ENCODE measurements around the gene TMEM200B. TPM values are rescaled to one million over a fixed set of nuclear protein-coding genes. Genes with fewer than 3 reads are reported as not detected.

TMEM200B gene
- polyA plus RNA-seq, 1 experiment: 10.5 TPM

DNA sequence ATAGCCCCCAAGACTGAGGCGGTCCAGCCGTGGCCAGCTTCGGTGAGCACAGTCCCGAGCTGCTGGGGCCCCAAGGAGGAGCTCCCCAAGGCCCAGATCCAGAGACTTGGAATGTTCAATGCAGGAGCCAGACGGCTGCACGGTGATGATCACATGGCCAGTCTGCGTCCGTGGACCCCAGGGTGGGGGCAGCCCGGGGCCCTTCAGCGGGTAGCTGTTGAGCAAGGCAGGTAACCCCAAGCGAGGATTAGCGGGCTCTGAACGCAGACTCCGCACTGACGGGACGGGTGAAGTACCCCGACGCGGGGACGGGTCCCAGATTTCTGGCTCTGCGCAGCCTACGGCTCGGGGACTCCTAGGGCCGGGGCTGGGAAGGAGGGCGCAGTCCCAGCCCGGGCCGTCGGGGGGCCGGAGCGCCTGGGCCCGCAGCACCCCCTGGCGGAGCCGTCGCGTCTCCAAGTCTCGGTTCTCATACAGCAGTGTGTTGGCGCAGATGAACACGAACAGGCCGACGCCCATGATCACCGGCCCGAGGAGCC, 2.7 kb downstream of the TMEM200B start:
- DNase-seq (ENCODE audit: low read depth, low spot score): no peak
- no peak overlapping the region for H3K27ac ChIP-seq (ENCODE audit: low read depth, low read length)
- H3K4me3 ChIP-seq (ENCODE audit: low read depth, low read length): no peak overlapping the region
- no peaks in the 10 kb centered on the region for H3K27me3 ChIP-seq (ENCODE audit: control insufficient read depth, insufficient read depth, low read length)
- TF ChIP-seq, protein P1, sequence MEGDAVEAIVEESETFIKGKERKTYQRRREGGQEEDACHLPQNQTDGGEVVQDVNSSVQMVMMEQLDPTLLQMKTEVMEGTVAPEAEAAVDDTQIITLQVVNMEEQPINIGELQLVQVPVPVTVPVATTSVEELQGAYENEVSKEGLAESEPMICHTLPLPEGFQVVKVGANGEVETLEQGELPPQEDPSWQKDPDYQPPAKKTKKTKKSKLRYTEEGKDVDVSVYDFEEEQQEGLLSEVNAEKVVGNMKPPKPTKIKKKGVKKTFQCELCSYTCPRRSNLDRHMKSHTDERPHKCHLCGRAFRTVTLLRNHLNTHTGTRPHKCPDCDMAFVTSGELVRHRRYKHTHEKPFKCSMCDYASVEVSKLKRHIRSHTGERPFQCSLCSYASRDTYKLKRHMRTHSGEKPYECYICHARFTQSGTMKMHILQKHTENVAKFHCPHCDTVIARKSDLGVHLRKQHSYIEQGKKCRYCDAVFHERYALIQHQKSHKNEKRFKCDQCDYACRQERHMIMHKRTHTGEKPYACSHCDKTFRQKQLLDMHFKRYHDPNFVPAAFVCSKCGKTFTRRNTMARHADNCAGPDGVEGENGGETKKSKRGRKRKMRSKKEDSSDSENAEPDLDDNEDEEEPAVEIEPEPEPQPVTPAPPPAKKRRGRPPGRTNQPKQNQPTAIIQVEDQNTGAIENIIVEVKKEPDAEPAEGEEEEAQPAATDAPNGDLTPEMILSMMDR (IDR thresholded peaks at IDR 0.05; ENCODE audit: low read depth, low read length): peak; percentile 50
- H3K9me3 ChIP-seq (ENCODE audit: control insufficient read depth, insufficient read depth, low read length): no peaks in the 10 kb centered on the region; the same call in 1 of the 2 replicates
- CTCF ChIA-PET: interaction anchor here (2.0 to 3.0 kb wide), 2 partner anchors 81 to 239 kb away, joined by 6 to 9 read pairs; no protein-coding TSS in a partner anchor
- POLR2A ChIA-PET: interaction anchor here (1.9 kb wide), 1 partner anchor 61 kb away, joined by 11 read pairs; the partner anchor contains the start of gene SRSF4

DNA sequence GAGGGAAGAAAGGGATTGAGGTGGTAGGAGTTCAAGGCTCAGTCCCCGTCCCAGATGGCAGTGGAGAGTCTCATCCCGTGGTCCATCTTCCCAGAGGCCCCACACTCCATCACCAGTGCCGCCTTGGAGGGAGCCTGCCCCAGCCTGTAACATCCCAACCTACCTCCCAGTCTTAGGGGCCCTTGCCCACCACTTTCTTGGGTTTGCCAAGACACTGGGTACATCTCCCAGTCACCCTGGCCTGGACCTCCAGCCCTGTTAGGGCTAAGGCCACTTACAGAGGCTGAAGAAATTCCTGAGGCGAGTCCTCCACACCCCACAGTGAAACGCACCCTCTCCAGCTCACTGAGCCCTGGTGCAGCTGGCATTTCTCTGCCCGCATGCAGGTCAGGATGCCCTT, 3.3 kb downstream of the TMEM200B start:
- TF ChIP-seq, protein P1 (IDR thresholded peaks at IDR 0.05; ENCODE audit: low read depth, low read length): no peak
- CTCF ChIA-PET: interaction anchor here (3.0 kb wide), 1 partner anchor 238 kb away, joined by 9 read pairs; no protein-coding TSS in a partner anchor
- no peak for DNase-seq (ENCODE audit: low read depth, low spot score)
- Histone ChIP-seq H3K9me3 (ENCODE audit: control insufficient read depth, insufficient read depth, low read length) (no peaks in the 10 kb centered on the region; the same call in 1 of the 2 replicates), H3K27ac (ENCODE audit: low read depth, low read length) (no peak overlapping the region), H3K27me3 (ENCODE audit: control insufficient read depth, insufficient read depth, low read length) (no peaks in the 10 kb centered on the region), H3K4me3 (ENCODE audit: low read depth, low read length) (no peak overlapping the region)
- POLR2A ChIA-PET: no interaction called here

- ChIA-PET CTCF (interaction anchor here (0.6 to 3.0 kb wide), 6 partner anchors 46 to 243 kb away, joined by 3 to 9 read pairs (median 4); no protein-coding TSS in a partner anchor), POLR2A (no interaction called here)
- no peaks in the 10 kb centered on the region for H3K27me3 ChIP-seq (ENCODE audit: control insufficient read depth, insufficient read depth, low read length)
- H3K4me3 ChIP-seq (ENCODE audit: low read depth, low read length): no peak overlapping the region
- no peaks in the 10 kb centered on the region; the same call in 1 of the 2 replicates for H3K9me3 ChIP-seq (ENCODE audit: control insufficient read depth, insufficient read depth, low read length)
- TF ChIP-seq, protein P1 (IDR thresholded peaks at IDR 0.05; ENCODE audit: low read depth, low read length): no peak
- H3K27ac ChIP-seq (ENCODE audit: low read depth, low read length): no peak overlapping the region
- DNase-seq (ENCODE audit: low read depth, low spot score): no peak
Observed at GRCh38 chr1:29119121-29119929, 4.4 kb downstream of the TMEM200B start.

DNA sequence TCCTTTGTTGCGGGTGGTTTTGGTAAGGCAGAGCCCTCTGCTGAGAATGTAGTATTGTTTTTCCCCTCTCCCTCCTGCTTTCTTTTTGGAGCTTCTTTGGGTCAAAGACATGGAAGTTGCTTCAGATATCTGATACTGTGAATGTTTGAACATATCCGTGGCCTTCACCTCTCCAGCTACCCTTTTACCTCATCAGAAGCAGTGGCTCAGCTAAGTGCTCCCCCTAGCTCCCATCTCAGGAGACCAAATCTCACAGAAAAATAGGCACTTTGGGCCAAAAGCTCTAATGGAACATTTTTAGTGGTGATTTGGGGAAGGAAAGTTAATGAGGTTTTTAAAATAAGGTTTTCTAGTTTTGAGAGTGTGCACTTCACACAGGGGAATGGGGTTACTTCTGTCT, 6.3 kb downstream of the TMEM200B start:
- no peaks in the 10 kb centered on the region; the same call in 1 of the 2 replicates for H3K9me3 ChIP-seq (ENCODE audit: control insufficient read depth, insufficient read depth, low read length)
- TF ChIP-seq, protein P1 (IDR thresholded peaks at IDR 0.05; ENCODE audit: low read depth, low read length): peak; percentile 36; the same call in 1 of the 2 replicates
- no peak overlapping the region for H3K27ac ChIP-seq (ENCODE audit: low read depth, low read length)
- POLR2A ChIA-PET: no interaction called here
- H3K4me3 ChIP-seq (ENCODE audit: low read depth, low read length): no peak overlapping the region
- CTCF ChIA-PET: interaction anchor here (0.7 to 1.5 kb wide), 5 partner anchors 10 to 76 kb away, joined by 3 to 4 read pairs (median 3); no protein-coding TSS in a partner anchor
- no peak for DNase-seq (ENCODE audit: low read depth, low spot score)
- no peaks in the 10 kb centered on the region for H3K27me3 ChIP-seq (ENCODE audit: control insufficient read depth, insufficient read depth, low read length)

DNA sequence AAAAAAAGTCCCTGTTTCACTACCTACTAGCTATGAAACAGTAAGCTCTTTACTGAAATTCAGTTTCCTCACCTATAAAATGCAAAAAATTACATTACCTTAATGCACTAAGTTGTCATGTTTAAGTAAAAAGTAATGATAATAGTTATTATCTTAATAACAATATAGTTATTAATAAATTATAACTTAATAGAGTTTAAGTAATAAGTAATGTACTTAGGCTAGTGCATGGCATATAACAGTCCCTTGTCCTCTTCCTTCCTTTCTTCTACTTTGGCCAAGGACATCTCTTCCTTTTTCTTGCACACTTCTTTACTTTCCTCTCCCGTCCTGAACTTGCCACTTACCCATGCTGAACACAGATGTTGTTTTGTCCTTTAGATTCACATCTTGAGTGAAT, 9.0 kb downstream of the TMEM200B start:
- TF ChIP-seq, protein P1 (IDR thresholded peaks at IDR 0.05; ENCODE audit: low read depth, low read length): no peak
- CTCF ChIA-PET: interaction anchor here (0.9 to 1.4 kb wide), 2 partner anchors 8 to 67 kb away, joined by 3 read pairs; partner anchors contain the start of gene SRSF4
- Histone ChIP-seq H3K9me3 (ENCODE audit: control insufficient read depth, insufficient read depth, low read length) (no peaks in the 10 kb centered on the region), H3K4me3 (ENCODE audit: low read depth, low read length) (no peak overlapping the region), H3K27me3 (ENCODE audit: control insufficient read depth, insufficient read depth, low read length) (no peaks in the 10 kb centered on the region), H3K27ac (ENCODE audit: low read depth, low read length) (no peak overlapping the region)
- POLR2A ChIA-PET: no interaction called here
- no peak for DNase-seq (ENCODE audit: low read depth, low spot score)
